Fibroblast of pulmonary artery (primary cell): ENCODE data around the gene CCDC194.

Experiments
- DNase-seq: peaks from one replicate; pipeline ENCODE4 v3.0.0-alpha.2; 2010; ENCODE audit warnings: low read depth
- H3K4me3 ChIP-seq: replicated peaks from 2 replicates; pipeline ENCODE4 v1.5.1; 2011; ENCODE audit warnings: low read depth, mild to moderate bottlenecking, control low read depth, low read length, moderate library complexity
- CTCF ChIP-seq: IDR thresholded peaks from 2 replicates; pipeline ENCODE4 v1.5.1; 2011; ENCODE audit warnings: mild to moderate bottlenecking, control low read depth, low read length, inconsistent platforms; ENCODE audit errors: missing control alignments

The CCDC194 gene

DNA sequence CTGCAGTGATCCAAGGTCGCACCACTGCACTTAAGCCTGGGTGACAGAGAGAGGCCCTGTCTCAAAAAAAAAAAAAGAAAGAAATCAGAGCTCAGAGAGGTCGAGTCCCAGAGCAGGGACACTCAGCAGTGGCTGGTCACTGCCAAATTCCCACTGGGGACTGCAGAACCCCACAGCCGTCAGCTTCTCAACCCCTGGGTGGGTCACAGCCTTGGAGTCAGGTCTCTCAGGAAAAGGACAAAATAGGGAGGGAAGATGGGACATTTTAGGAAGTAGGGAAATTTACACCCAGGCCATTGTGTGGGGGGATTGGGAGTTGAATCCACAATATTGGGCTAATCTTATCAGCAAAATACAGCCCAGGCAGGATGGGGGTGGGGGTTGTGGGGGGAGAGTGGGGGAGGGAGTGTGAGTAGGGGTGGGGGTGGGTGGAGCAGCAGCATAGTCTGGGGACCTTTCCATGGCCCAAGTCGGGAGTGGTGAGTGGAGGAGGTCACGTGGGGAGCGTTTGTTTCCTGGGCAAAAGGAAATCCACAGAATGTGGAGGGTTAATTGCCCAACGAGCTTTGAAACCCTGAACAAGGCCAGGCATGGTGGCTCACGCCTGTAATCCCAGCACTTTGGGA lies 5.0 kb upstream of the CCDC194 start:
- no peak for TF ChIP-seq CTCF
- no peak overlapping the region for H3K4me3 ChIP-seq
- no peak for DNase-seq

GRCh38 chr19:17394891-17395415 lies 957 bp upstream of the CCDC194 start:
- peak; percentile 71 for DNase-seq
- peak; percentile 65 for TF ChIP-seq CTCF
- no peak overlapping the region for H3K4me3 ChIP-seq

- DNase-seq = no peak
- H3K4me3 ChIP-seq = no peak overlapping the region
- no peak for TF ChIP-seq CTCF
Observed at GRCh38 chr19:17393002-17393401, 994 bp downstream of the CCDC194 start.

DNA sequence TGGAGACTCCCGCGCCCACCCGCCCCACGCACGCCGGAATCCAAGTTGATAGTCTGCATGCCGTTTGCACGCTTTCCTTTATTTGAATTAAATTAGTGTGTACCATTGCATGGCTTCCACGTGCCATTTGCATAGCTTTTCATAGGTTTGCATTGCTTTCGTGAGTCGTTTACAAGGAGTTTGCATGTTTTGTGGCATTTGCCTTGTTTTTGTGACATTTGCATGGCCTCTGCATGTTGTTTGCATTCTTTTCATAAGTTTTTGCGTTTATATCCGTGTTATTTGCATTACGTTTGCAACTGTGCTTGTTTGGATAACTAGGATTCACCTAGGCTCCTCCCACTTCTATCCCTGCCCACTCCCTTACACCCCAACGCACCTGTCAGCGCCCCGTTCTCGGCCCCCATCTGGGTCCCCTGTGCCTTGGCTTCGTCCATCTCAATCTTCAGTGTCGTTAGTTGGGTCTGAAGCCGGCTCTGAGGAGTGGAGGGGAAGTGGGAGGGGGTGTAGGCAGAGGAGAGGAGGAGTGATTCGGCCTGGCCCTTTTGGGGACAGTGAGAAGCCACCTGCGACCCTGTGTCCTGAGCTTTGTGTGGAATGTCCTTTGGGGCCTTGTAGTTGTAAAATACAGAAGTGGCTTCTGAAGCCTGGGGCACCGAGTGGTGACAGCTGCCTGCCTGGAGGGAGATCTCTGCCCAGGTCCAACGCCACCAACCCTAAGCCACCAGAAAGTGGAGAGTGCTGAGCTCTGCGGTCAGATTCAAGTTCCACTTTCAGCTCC lies 2.4 kb downstream of the CCDC194 start:
- peak overlapping the region; percentile 31 for H3K4me3 ChIP-seq
- no peak for DNase-seq
- no peak for TF ChIP-seq CTCF

GRCh38 chr19:17390665-17391370 lies 3.2 kb downstream of the CCDC194 start:
- H3K4me3 ChIP-seq = peak overlapping the region; percentile 69
- peak; percentile 31 for TF ChIP-seq CTCF
- peak; percentile 92 for DNase-seq

DNA sequence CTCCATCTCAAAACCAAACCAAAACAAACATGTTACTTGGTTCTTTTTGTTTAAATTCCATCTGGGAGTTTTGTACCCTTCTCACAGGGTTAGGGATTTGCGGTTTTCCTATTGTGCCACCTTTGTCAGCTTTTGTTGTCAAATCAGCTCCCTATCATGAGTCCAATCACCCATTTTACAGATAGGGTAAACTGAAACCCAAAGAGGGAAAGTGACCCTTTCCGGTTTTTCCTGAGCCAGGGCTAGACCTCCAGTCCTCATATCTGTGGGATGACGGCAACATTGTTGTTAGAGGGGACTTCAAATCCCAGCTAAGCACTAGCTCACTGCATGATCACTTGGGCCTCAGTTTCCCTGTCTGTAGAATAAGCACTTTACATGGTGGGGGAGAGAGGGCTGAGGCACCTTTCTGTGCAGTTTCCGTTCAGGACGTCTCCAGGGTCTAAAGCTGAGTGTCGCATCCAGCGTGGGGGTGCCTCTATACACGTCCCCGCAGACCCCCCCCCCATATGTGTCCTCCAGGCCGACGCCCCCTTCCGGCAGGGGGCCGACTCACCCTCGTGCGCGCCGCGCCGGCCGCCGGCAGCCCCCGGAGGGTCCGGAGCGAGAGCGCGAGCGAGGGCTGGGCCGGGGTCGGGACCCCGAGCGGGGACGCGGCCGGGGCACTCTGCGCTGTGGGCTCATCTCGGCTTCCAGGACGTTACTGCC lies 3.9 kb downstream of the CCDC194 start:
- peak overlapping the region; percentile 69 for H3K4me3 ChIP-seq
- TF ChIP-seq CTCF = no peak
- DNase-seq = no peak
